HepG2 (cell line): ENCODE measurements around the gene ZC3H13. TPM values are rescaled to one million over a fixed set of nuclear protein-coding genes. Genes with fewer than 3 reads are reported as not detected.

Experiments used
- ATAC-seq: fragments of 200-7000 bp; cut with Tn5 transposase; 3 replicates; pipeline ENCODE4 v1.9.1; 2020; ENCODE audit warnings: mild to moderate bottlenecking, moderate library complexity
- BruUV-seq: library from RNA; stranded (reverse); fragments of 400-500 nt; replicated peaks from 2 replicates; lab custom pipeline; 2021; lab: Mats Ljungman, UMichigan
- CTCF ChIA-PET: fragments of 300-600 bp; formaldehyde crosslinking; extraction: SDS; loops from one replicate; lab custom pipeline; 2021; ENCODE audit warnings: low total read pairs, inconsistent platforms, low intra/inter-chr PET ratio; lab: Yijun Ruan, JAX
- POLR2A ChIA-PET: fragments of 350-600 bp; sonication (Branson Sonifier 250); formaldehyde crosslinking; loops from one replicate; lab custom pipeline; 2020; ENCODE audit warnings: antibody characterized with exemption, inconsistent platforms; lab: Yijun Ruan, JAX
- DNase-seq: peaks from one replicate; pipeline ENCODE4 v3.0.0-alpha.2; 2015; ENCODE audit warnings: low spot score
- FAIRE-seq: peaks from 3 replicates; lab custom pipeline; 2011; peaks lifted over from hg19 to GRCh38; lab: Jason Lieb, UNC
- H2AFZ ChIP-seq: one replicate; pipeline ENCODE4 v1.6.1; 2011; ENCODE audit warnings: low read length, inconsistent platforms
- H3K27ac ChIP-seq: fragments of 300-600 bp; 3 replicates; pipeline ENCODE4 v1.8.0; 2011; ENCODE audit warnings: mixed run types, mild to moderate bottlenecking, mixed read lengths, low read length, inconsistent platforms; ENCODE audit not compliant: insufficient read depth; ENCODE audit errors: extremely low read length
- H3K27me3 ChIP-seq, 2 experiments: fragments of 200-600 bp in 1 of 2; 2 replicates in 1 of 2; 3 replicates in 1 of 2; pipeline versions ENCODE4 v1.6.0 to v1.8.0; 2011; ENCODE audit warnings: low read length in 2 of 2, mild to moderate bottlenecking in 2 of 2, moderate library complexity in 2 of 2, inconsistent platforms in 1 of 2; ENCODE audit not compliant: insufficient read depth in 2 of 2, control insufficient read depth in 1 of 2
- H3K36me3 ChIP-seq, 2 experiments: fragments of 200-600 bp in 1 of 2; replicated peaks in 1 of 2; 2 replicates in 1 of 2; 3 replicates in 1 of 2; pipeline versions ENCODE4 v1.5.1 to v1.8.0; 2011; ENCODE audit warnings: low read length in 2 of 2, inconsistent platforms in 1 of 2; ENCODE audit not compliant: insufficient read depth in 2 of 2, control insufficient read depth in 1 of 2
- H3K4me1 ChIP-seq: 2 replicates; pipeline ENCODE4 v1.5.1; 2012; ENCODE audit warnings: low read length, inconsistent platforms; ENCODE audit not compliant: insufficient read depth
- H3K4me2 ChIP-seq: 2 replicates; pipeline ENCODE4 v1.6.0; 2011; ENCODE audit warnings: low read depth, low read length, inconsistent platforms
- H3K4me3 ChIP-seq, 3 experiments: fragments of 200-600 bp in 1 of 3; sonication (generic), shearing (Covaris generic) in 1 of 3; replicated peaks in 1 of 3; 2 replicates each; pipeline ENCODE4 v1.5.1; 2011 to 2016; ENCODE audit warnings: low read length in 3 of 3, inconsistent platforms in 2 of 3, low read depth in 2 of 3, mild to moderate bottlenecking in 2 of 3, control low read depth in 1 of 3, mixed read lengths in 1 of 3; ENCODE audit not compliant: insufficient read depth in 1 of 3
- H3K79me2 ChIP-seq: one replicate; pipeline ENCODE4 v1.6.1; 2011; ENCODE audit warnings: low read length, inconsistent platforms; ENCODE audit not compliant: insufficient read depth
- H3K9ac ChIP-seq: 2 replicates; pipeline ENCODE4 v1.6.0; 2011; ENCODE audit warnings: mild to moderate bottlenecking, low read depth, low read length, inconsistent platforms; ENCODE audit not compliant: insufficient read depth
- H3K9me3 ChIP-seq: 2 replicates; pipeline ENCODE4 v1.5.1; 2012; ENCODE audit warnings: mild to moderate bottlenecking, low read length
- H4K20me1 ChIP-seq: 2 replicates; pipeline ENCODE4 v1.6.0; 2011; ENCODE audit warnings: inconsistent platforms, mild to moderate bottlenecking, low read length, moderate library complexity; ENCODE audit not compliant: insufficient read depth
- BCL6 ChIP-seq: IDR thresholded peaks from 2 replicates; pipeline ENCODE4 v1.6.1; 2016; ENCODE audit warnings: missing genetic modification reagents, missing compliant biosample characterization
- CENPX ChIP-seq: sonication (generic); formaldehyde crosslinking; IDR thresholded peaks from 2 replicates; pipeline ENCODE4 v1.9.0; 2021; ENCODE audit warnings: mild to moderate bottlenecking, missing genetic modification reagents, moderate library complexity
- HNRNPUL1 ChIP-seq: fragments of 200-400 bp; formaldehyde crosslinking; IDR thresholded peaks from 2 replicates; pipeline ENCODE4 v1.6.1; 2017; ENCODE audit warnings: low read depth, mild to moderate bottlenecking, low read length, moderate library complexity
- MEIS2 ChIP-seq: sonication (generic); formaldehyde crosslinking; IDR thresholded peaks from 2 replicates; pipeline ENCODE4 v1.9.0; 2021; ENCODE audit warnings: mild to moderate bottlenecking, missing genetic modification reagents
- PBX2 ChIP-seq: IDR thresholded peaks from 2 replicates; pipeline ENCODE4 v1.6.1; 2016; ENCODE audit warnings: control low read depth
- RARA ChIP-seq: IDR thresholded peaks from 2 replicates; pipeline ENCODE4 v1.6.1; 2016; ENCODE audit warnings: missing genetic modification reagents, missing compliant biosample characterization
- SKI ChIP-seq: fragments of 450-650 bp; IDR thresholded peaks from one replicate; pipeline ENCODE4 v1.6.1; 2018; ENCODE audit warnings: mild to moderate bottlenecking; ENCODE audit not compliant: partially characterized antibody
- SNRNP70 ChIP-seq: fragments of 200-400 bp; formaldehyde crosslinking; IDR thresholded peaks from 2 replicates; pipeline ENCODE4 v1.6.1; 2017; ENCODE audit warnings: mild to moderate bottlenecking, low read depth, low read length, moderate library complexity
- SP5 ChIP-seq: IDR thresholded peaks from 2 replicates; pipeline ENCODE4 v1.6.1; 2016; ENCODE audit warnings: low read depth, borderline replicate concordance
- ZBED4 ChIP-seq: sonication (generic); formaldehyde crosslinking; IDR thresholded peaks from 2 replicates; pipeline ENCODE4 v1.4.0; 2020; ENCODE audit warnings: missing genetic modification reagents, borderline replicate concordance
- ZBTB4 ChIP-seq: sonication (generic); formaldehyde crosslinking; IDR thresholded peaks from 2 replicates; pipeline ENCODE4 v1.4.0; 2020; ENCODE audit warnings: missing genetic modification reagents, mild to moderate bottlenecking, borderline replicate concordance
- ZMAT3 ChIP-seq: sonication (generic); formaldehyde crosslinking; conservative IDR thresholded peaks from 2 replicates; pipeline ENCODE4 v1.7.0; 2021; ENCODE audit warnings: missing genetic modification reagents
- ZNF101 ChIP-seq: sonication (generic); formaldehyde crosslinking; IDR thresholded peaks from 2 replicates; pipeline ENCODE4 v1.4.0; 2020; ENCODE audit warnings: mild to moderate bottlenecking, low read depth, missing genetic modification reagents, borderline replicate concordance
- ZNF121 ChIP-seq: sonication (generic); formaldehyde crosslinking; IDR thresholded peaks from 2 replicates; pipeline ENCODE4 v1.5.0; 2020; ENCODE audit warnings: mild to moderate bottlenecking, missing genetic modification reagents
- ZNF225 ChIP-seq: sonication (generic); formaldehyde crosslinking; IDR thresholded peaks from 2 replicates; pipeline ENCODE4 v1.4.0; 2020; ENCODE audit warnings: mild to moderate bottlenecking, missing genetic modification reagents
- ZNF235 ChIP-seq: sonication (generic); formaldehyde crosslinking; IDR thresholded peaks from 2 replicates; pipeline ENCODE4 v1.8.1; 2023; ENCODE audit warnings: mild to moderate bottlenecking, missing genetic modification reagents, borderline replicate concordance
- ZNF891 ChIP-seq: sonication (generic); formaldehyde crosslinking; IDR thresholded peaks from 2 replicates; pipeline ENCODE4 v1.5.0; 2020; ENCODE audit warnings: mild to moderate bottlenecking, missing genetic modification reagents
- WGBS: methylation state at CpG from one replicate; pipeline ENCODE4 v1.1.6; 2017; ENCODE audit warnings: low lambda C conversion rate; 5-methylcytosine and 5-hydroxymethylcytosine counted together
- in situ Hi-C: cut with HindIII; loops from 2 replicates; pipeline ENCODE4 v1.10.0; 2017; ENCODE audit warnings: low pct_unique_long_range_greater_than_20kb; ENCODE audit not compliant: extremely low pct_ligation_motif_present
- intact Hi-C: fragments of 100-400 bp; cut with micrococcal nuclease; formaldehyde crosslinking; loops from one replicate; pipeline ENCODE4 v1.10.0; 2022; ENCODE audit not compliant: unreplicated experiment
- polyA plus RNA-seq, 8 experiments: library from polyadenylated mRNA; depleted of rRNA in 3 of 8; stranded (reverse) in 7 of 8; unstranded in 1 of 8; fragments of >200 nt; fragmentation: Illumina TruSeq in 4 of 8; extraction: Trizol in 4 of 8; gene quantifications; 2 replicates each; pipeline versions ENCODE4 v1.2.1 to v1.2.3, GENCODE V29; 2011 to 2016; ENCODE audit warnings: low read depth in 4 of 8, missing spikeins in 1 of 8, mixed read lengths in 1 of 8; ENCODE audit not compliant: insufficient read depth in 1 of 8
- total RNA-seq, 5 experiments: library from RNA; depleted of rRNA; stranded (reverse); fragments of >200 nt; fragmentation: Illumina TruSeq; extraction: Trizol; gene quantifications; 2 replicates each; pipeline ENCODE4 v1.2.3, GENCODE V29; 2016; ENCODE audit warnings: low read depth in 1 of 5

The ZC3H13 gene
- total and polyA plus RNA-seq, 2 of the 13 experiments (the other 11 are each of a cell fraction or from before 2014, with no cell fraction given): 2.7 to 23.5 TPM

GRCh38 chr13:46057256-46058015 is 4.9 kb upstream of the ZC3H13 start:
- ATAC-seq (no peak), DNase-seq (no peak), FAIRE-seq (no peak)
- Histone ChIP-seq H3K27ac (no peak overlapping the region), H2AFZ (no peak overlapping the region), H3K9ac (no peak overlapping the region), H3K4me2 (no peak overlapping the region), H3K9me3 (no peaks in the 10 kb centered on the region), H4K20me1 (no peaks in the 10 kb centered on the region), H3K4me1 (peaks cover 15% of the 10 kb centered on the region), H3K36me3 (peaks cover 11 to 23% of the 10 kb centered on the region in 2 experiments), H3K4me3 (no peak overlapping the region), H3K27me3 (no peaks in the 10 kb centered on the region; a peak in 1 of 5 replicates), H3K79me2 (peaks cover under 1% of the 10 kb centered on the region)
- POLR2A ChIA-PET: no interaction called here
- WGBS: 89% methylated on average over 5 of the region's 5 CpGs
- intact Hi-C loops: no loop called here
- no TSS peak for BruUV-seq
- in situ Hi-C loops: no loop called here
- CTCF ChIA-PET: no interaction called here
- TF ChIP-seq ZNF891 (CRISPR knock-in tag) (no peak), ZNF225 (CRISPR knock-in tag) (no peak), ZNF235 (no peak), CENPX (no peak), ZNF121 (CRISPR knock-in tag) (no peak), PBX2 (CRISPR knock-in tag) (no peak), SKI (no peak), ZBTB4 (CRISPR knock-in tag) (no peak), RARA (CRISPR knock-in tag) (no peak), ZMAT3 (no peak), BCL6 (CRISPR knock-in tag) (no peak), ZBED4 (CRISPR knock-in tag) (no peak), ZNF101 (CRISPR knock-in tag) (no peak), SP5 (CRISPR knock-in tag) (no peak), MEIS2 (no peak), SNRNP70 (no peak), HNRNPUL1 (no peak)
